ENCODE results near the gene KIF16B.

The KIF16B gene

DNA sequence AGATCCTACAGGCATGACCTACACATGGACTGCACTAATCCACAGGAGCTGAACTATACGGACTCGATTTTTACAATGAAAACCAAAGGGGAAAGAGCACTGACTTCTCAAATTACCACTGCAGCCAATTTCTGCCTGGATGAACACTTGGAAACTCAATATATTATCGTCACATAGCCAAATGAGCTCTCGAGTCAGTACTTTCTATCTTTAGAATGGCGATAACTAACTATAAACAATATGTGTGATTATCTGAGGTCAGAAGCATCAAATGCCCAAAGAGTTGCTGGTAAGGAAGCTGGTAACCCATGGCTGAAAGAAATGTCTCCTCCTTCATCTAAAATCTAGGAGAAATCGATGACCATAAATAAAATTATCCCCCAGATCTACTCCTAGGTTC is 86.7 kb downstream of the KIF16B start:
- H3K4me1 ChIP-seq, result no peaks in the 10 kb centered on the region
- no peak overlapping the region for H3K4me3 ChIP-seq
- no peaks in the 10 kb centered on the region for H3K36me3 ChIP-seq (replicated peaks)
- H3K27me3 ChIP-seq (ENCODE audit: low read depth), result no peaks in the 10 kb centered on the region
- in situ Hi-C loops (cut with MboI; ENCODE audit: low sequenced_read_pairs), result no loop called here
- DNase-seq (ENCODE audit: low spot score in 2 of 2), result no peak
- no peaks in the 10 kb centered on the region for H3K9me3 ChIP-seq

DNA sequence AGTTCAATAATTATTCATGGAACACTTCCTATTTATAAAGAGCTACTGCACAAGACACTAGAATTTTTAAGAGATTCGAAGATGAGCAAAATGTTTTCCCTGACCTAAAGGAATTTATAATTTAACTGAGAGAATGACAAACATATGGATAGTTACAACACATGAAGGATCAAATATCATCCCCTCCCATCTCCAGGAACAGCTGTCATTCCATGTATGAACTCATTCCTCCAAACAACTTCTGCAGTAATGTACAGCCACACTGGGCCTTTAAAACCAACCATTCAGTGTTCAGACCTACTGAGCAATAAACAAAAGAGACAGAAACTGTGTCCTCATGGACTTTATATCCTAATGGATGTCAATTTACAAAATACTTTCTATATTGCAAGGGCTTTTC is 87.8 kb downstream of the KIF16B start:
- in situ Hi-C loops (cut with MboI; ENCODE audit: low sequenced_read_pairs), result no loop called here

DNA sequence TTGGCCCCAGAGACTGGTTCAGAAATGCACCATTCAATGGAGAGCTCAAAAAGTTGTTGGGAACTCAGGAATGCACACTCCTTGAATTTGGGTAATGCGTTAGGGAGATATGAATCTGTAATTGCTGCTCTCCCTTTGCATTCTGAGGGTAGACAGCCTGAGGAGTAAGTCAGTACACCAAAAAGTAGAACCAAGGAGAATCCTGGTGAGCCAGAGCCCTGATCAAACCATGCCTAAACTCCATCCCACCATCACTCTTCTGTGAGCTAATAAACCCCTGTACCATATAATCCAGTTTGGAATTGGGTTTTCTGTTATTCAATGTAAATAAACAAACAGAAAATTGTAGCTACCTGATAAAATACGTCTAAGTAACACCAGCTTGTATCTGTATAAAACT is 90.2 kb downstream of the KIF16B start:
- no peaks in the 10 kb centered on the region for H3K36me3 ChIP-seq (replicated peaks)
- H3K4me3 ChIP-seq, result no peak overlapping the region
- no peaks in the 10 kb centered on the region for H3K27me3 ChIP-seq (ENCODE audit: low read depth)
- H3K9me3 ChIP-seq, result no peaks in the 10 kb centered on the region
- H3K4me1 ChIP-seq, result no peaks in the 10 kb centered on the region
- in situ Hi-C loops (cut with MboI; ENCODE audit: low sequenced_read_pairs), result no loop called here
- DNase-seq (ENCODE audit: low spot score in 2 of 2), result no peak

More for the DNA sequence above, 87.8 kb downstream of the KIF16B start:
- Histone ChIP-seq H3K9me3 (no peaks in the 10 kb centered on the region), H3K27me3 (ENCODE audit: low read depth) (no peaks in the 10 kb centered on the region), H3K4me1 (no peaks in the 10 kb centered on the region), H3K36me3 (replicated peaks) (no peaks in the 10 kb centered on the region), H3K4me3 (no peak overlapping the region)
- DNase-seq (ENCODE audit: low spot score in 2 of 2), result no peak

DNA sequence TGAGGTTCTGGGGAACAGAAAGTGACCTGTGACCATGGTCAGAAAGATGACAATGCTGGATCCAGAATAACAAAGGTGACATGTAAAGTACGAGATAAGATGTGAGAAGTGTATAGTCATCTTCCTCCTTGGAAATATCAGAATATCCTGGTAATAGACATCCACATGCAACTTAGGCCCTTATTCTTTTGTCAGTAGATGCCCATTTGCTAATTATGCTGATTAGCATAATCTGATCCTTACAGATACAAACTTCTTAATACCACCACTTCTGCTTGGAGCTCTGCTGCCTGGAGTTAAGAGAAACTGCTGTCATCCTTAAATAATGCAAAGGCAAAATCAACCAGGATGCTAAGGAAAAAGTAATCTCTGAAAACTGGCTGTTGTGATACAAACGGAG is 91.3 kb downstream of the KIF16B start:
- Histone ChIP-seq H3K36me3 (replicated peaks) (no peaks in the 10 kb centered on the region; the same call in 1 of the 2 replicates), H3K27me3 (ENCODE audit: low read depth) (no peaks in the 10 kb centered on the region), H3K4me1 (no peaks in the 10 kb centered on the region), H3K4me3 (no peak overlapping the region), H3K9me3 (no peaks in the 10 kb centered on the region)
- DNase-seq (ENCODE audit: low spot score in 2 of 2), result no peak
- in situ Hi-C loops (cut with MboI; ENCODE audit: low sequenced_read_pairs), result no loop called here

DNA sequence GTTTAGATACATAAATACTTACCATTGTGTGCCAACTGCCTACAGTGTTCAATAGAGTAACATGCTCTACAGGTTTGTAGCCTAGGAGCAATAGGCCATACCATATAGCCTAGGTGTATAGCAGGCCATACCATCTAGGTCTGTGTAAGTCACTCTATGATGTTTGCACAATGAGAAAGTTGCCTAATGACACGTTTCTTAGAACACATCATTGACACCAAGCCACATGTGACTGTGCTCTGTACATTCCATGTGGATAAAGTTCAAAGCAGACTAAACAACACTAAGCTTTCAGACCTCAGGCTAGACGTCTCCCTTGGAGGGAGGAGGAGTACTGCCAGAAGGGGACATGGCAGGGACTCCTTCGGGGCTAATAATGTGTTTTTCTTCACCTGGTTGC is 93.6 kb downstream of the KIF16B start:
- in situ Hi-C loops (cut with MboI; ENCODE audit: low sequenced_read_pairs), result no loop called here
- H3K36me3 ChIP-seq (replicated peaks), result no peaks in the 10 kb centered on the region; the same call in 1 of the 2 replicates
- no peaks in the 10 kb centered on the region for H3K27me3 ChIP-seq (ENCODE audit: low read depth)
- no peaks in the 10 kb centered on the region for H3K9me3 ChIP-seq
- H3K4me3 ChIP-seq, result no peak overlapping the region
- DNase-seq (ENCODE audit: low spot score in 2 of 2), result no peak
- peaks cover 5% of the 10 kb centered on the region for H3K4me1 ChIP-seq

DNA sequence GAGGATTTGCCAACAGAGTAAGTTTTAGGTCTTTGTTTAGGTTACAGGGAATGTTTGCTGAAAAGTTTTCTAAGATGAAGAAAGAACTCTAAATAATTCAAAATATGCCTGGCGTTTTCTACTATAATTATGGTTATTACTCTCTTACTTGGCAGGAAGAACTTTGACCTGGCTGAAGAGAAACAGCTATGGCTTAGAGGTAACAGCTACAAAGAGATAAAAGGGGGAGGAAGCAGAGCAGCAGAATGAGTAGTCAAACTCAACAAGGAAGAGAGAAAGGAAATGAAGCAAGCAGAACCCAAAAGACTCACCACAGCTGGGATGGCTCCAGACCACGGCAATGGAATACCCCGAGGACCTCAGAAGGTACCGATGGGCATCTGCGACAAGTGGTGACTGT is 95.6 kb downstream of the KIF16B start:
- in situ Hi-C loops (cut with MboI; ENCODE audit: low sequenced_read_pairs), result no loop called here

DNA sequence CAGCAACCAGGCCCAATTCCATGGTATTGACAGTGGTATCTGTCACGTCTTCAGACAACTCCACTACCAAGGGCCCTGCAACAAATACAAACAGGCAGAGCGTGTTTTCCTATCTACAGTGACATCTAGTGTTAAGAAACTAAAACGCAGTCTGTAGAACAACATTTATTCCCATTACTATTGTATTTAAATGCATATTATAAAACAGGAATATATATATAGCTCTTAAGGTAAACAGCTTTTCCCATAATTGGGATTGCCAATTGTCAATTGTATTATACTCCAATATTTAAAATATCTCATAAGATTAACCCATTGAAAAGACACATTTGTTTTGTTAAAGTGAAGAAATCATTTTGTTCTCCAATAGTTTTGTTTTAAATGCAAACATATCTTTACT is 97.2 kb downstream of the KIF16B start:
- in situ Hi-C loops (cut with MboI; ENCODE audit: low sequenced_read_pairs), result no loop called here
- H3K36me3 ChIP-seq (replicated peaks), result no peaks in the 10 kb centered on the region; the same call in 1 of the 2 replicates
- peak; percentile 16 to 50 for DNase-seq (ENCODE audit: low spot score in 2 of 2)
- no peaks in the 10 kb centered on the region for H3K9me3 ChIP-seq
- H3K27me3 ChIP-seq (ENCODE audit: low read depth), result no peaks in the 10 kb centered on the region
- peaks cover 5% of the 10 kb centered on the region for H3K4me1 ChIP-seq
- no peak overlapping the region for H3K4me3 ChIP-seq

More for the DNA sequence above, 95.6 kb downstream of the KIF16B start:
- no peaks in the 10 kb centered on the region; the same call in 1 of the 2 replicates for H3K36me3 ChIP-seq (replicated peaks)
- peaks cover 5% of the 10 kb centered on the region for H3K4me1 ChIP-seq
- H3K9me3 ChIP-seq, result no peaks in the 10 kb centered on the region
- no peak overlapping the region for H3K4me3 ChIP-seq
- H3K27me3 ChIP-seq (ENCODE audit: low read depth), result no peaks in the 10 kb centered on the region
- no peak for DNase-seq (ENCODE audit: low spot score in 2 of 2)

DNA sequence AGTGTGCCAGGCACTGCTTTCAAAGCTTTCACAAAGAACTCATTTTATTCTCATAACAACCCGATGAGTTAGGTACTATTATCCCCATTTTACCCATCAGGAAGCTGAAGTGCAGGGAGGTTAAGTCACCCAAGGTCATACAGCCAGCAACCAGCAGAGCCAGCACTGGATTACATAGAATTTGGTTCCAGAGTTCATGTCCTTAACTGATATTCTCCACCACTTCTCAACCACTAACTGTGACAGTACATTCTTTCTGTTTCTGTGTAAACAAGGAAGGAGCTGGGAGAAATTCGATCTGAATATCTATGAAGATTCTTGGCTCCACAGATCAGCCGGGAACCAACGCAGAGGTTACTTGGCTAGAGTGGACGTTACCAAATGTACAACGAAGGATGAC is 98.0 kb downstream of the KIF16B start:
- no peaks in the 10 kb centered on the region for H3K27me3 ChIP-seq (ENCODE audit: low read depth)
- in situ Hi-C loops (cut with MboI; ENCODE audit: low sequenced_read_pairs), result no loop called here
- DNase-seq (ENCODE audit: low spot score in 2 of 2), result no peak
- peaks cover 5% of the 10 kb centered on the region for H3K4me1 ChIP-seq
- H3K9me3 ChIP-seq, result no peaks in the 10 kb centered on the region
- no peaks in the 10 kb centered on the region; the same call in 1 of the 2 replicates for H3K36me3 ChIP-seq (replicated peaks)
- no peak overlapping the region for H3K4me3 ChIP-seq

DNA sequence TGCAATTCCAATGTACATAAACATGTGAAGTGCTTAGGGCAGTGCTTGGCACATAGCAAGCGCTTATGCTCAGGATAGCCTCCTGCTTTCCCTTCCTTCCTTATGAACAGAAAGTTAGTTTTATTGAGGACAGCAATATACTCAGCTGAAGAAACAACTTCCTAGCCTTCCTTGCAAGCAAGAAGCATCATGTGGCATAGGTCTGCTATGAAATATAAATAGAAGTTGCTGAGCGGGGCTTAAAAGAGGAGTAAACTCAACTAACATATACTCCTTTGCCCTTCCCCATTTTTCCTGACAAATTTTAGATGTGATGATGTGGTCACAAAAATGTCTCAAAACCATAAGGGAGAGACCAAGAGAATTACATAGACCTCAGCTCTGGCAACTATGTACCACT is 98.9 kb downstream of the KIF16B start:
- Histone ChIP-seq H3K9me3 (no peaks in the 10 kb centered on the region), H3K4me3 (no peak overlapping the region), H3K27me3 (ENCODE audit: low read depth) (no peaks in the 10 kb centered on the region), H3K36me3 (replicated peaks) (no peaks in the 10 kb centered on the region; the same call in 1 of the 2 replicates), H3K4me1 (peaks cover 5% of the 10 kb centered on the region)
- DNase-seq (ENCODE audit: low spot score in 2 of 2), result no peak
- in situ Hi-C loops (cut with MboI; ENCODE audit: low sequenced_read_pairs), result no loop called here

DNA sequence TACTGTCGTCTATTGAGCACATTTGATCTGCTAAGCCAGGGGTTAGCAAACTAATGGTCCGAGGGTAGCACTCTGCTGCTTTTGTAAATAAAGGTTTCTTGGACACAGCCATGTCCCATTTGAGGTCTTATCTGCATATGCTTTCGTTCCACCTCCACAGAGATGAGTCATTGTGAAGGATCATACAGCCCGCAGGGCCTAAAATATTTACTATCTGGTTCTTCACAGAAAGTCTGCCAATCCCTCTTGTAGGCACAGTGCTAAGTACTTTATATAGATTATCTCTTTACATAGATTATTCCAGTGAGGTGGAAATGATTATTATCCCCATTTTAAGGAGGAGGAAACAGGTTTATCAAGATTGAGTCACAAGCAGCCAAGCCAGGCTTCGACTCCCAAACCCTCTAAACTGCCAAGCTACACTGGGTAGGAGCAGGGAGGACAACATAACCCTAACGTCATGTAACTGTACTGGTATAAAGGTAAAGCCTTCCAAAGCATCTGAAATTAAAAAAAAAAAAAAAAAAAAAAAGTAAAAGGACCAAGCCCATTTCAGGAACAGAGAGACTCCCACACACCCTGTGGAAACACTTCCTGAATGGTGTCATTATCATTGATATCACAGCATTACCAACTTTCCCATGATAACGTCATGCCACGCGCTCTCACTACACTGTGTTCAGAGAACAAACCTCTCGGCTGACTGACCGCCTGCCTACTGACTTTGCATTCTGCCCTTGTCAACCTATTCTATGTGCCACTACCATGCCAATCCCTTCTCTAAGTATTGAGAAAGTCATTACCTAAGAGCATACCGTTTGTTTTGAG is 101.0 kb downstream of the KIF16B start:
- DNase-seq (ENCODE audit: low spot score in 2 of 2), result no peak
- H3K27me3 ChIP-seq (ENCODE audit: low read depth), result no peaks in the 10 kb centered on the region
- no peaks in the 10 kb centered on the region; the same call in 1 of the 2 replicates for H3K36me3 ChIP-seq (replicated peaks)
- in situ Hi-C loops (cut with MboI; ENCODE audit: low sequenced_read_pairs), result no loop called here
- no peak overlapping the region for H3K4me3 ChIP-seq
- no peaks in the 10 kb centered on the region for H3K9me3 ChIP-seq
- peaks cover 5% of the 10 kb centered on the region for H3K4me1 ChIP-seq

DNA sequence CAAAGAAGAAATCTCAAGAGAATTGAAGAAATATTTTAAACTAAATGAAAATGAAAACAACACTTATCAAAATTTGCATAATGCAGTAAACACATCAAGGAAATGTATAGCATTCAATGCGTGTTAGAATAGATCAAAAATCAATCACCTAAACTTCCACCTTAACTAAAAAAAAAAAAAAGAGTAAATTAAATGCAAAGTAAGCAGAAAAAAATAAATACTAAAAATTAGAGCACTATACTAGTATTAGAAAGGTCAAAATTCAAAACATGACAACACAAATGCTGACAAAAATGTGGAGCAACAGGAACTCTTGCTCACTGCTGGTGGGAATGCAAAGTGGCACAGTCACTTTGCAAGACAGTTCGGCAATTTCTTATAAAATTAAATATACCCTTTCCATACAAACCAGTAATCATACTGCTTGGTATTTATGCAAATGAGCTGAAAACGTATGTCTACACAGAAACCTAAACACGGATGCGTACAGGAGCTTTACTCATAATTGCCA is 103.8 kb downstream of the KIF16B start:
- Histone ChIP-seq H3K4me3 (no peak overlapping the region), H3K27me3 (ENCODE audit: low read depth) (no peaks in the 10 kb centered on the region), H3K4me1 (no peaks in the 10 kb centered on the region), H3K9me3 (no peaks in the 10 kb centered on the region), H3K36me3 (replicated peaks) (no peaks in the 10 kb centered on the region)
- DNase-seq (ENCODE audit: low spot score in 2 of 2), result no peak
- in situ Hi-C loops (cut with MboI; ENCODE audit: low sequenced_read_pairs), result no loop called here

DNA sequence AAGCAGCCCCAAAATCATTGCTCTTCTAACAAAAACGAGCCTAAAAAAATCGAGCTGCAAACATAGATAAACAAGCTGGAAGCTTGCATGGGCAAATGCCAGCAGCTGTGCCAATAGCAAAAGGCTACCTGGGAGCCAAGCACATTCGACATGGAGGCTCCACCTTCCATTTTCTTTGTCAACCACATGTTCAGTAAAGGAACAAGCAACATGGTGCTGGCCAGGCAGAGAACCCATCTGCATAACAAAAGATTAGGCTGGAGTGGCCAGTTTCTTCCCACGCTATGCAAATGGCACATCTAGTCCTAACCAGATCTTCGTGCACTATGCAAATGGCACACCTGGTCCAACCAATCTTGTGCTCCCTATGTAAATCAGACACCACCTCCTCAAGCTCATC is 110.5 kb downstream of the KIF16B start:
- Histone ChIP-seq H3K27me3 (ENCODE audit: low read depth) (no peaks in the 10 kb centered on the region), H3K4me1 (no peaks in the 10 kb centered on the region; the same call in 1 of the 2 replicates), H3K4me3 (no peak overlapping the region), H3K36me3 (replicated peaks) (no peaks in the 10 kb centered on the region; the same call in 1 of the 2 replicates), H3K9me3 (no peaks in the 10 kb centered on the region)
- peak; percentile 11 to 14 for DNase-seq (ENCODE audit: low spot score in 2 of 2)
- in situ Hi-C loops (cut with MboI; ENCODE audit: low sequenced_read_pairs), result no loop called here

DNA sequence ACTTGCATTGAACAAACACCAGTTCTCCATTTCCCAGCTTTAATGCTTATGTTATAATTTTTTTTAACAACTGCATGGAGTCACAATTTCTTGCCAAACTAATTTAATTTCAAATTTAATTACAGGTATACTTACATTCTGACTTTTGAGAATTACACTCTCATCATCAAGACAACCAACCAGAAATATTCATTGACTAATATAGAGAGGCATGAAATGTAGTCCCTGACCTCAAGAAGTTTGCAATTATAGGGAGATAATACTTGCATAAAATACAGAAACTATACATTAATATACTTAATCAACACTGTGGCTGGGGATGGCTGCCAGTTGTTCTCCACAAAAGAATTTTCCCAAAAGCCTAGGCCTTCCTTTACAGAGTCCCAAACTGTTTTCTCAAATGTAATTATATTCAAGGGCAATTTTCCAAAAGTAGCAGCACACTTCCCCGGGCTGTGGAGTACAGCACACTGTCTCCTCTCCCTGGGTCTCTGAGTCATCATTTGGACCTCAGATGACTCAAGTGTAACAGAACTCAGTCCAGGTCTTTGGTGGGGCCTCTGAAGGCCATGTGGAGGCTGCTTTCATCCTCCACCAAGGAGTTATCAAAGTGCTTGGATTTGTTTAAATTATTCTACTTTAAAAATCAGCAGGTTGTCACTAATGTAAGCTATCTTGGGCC is 114.1 kb downstream of the KIF16B start:
- Histone ChIP-seq H3K4me1 (no peaks in the 10 kb centered on the region; the same call in 1 of the 2 replicates), H3K36me3 (replicated peaks) (no peaks in the 10 kb centered on the region; the same call in 1 of the 2 replicates), H3K4me3 (no peak overlapping the region), H3K9me3 (no peaks in the 10 kb centered on the region), H3K27me3 (ENCODE audit: low read depth) (no peaks in the 10 kb centered on the region)
- DNase-seq (ENCODE audit: low spot score in 2 of 2), result no peak
- in situ Hi-C loops (cut with MboI; ENCODE audit: low sequenced_read_pairs), result no loop called here

DNA sequence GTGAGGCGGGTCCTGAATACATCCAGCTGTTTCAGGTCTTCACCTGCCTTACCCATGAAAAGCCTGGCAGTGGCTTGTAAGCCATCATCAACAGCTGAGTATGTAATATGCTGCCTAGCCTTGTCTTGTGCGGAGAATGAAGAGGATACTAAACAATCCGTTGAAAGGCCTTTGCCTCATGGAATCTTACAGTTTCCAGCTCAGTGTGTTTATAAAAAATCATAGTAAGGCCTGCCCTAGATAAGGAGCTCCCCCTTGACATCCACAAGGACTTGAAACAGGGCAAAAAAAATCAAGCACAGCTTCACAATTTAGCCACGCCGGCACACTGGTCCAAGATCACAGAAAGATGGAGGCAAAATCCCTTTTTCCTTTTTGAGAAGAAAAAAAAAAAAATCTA is 115.7 kb downstream of the KIF16B start:
- in situ Hi-C loops (cut with MboI; ENCODE audit: low sequenced_read_pairs), result no loop called here
- Histone ChIP-seq H3K27me3 (ENCODE audit: low read depth) (no peaks in the 10 kb centered on the region), H3K9me3 (no peaks in the 10 kb centered on the region), H3K4me1 (no peaks in the 10 kb centered on the region; the same call in 1 of the 2 replicates), H3K4me3 (no peak overlapping the region), H3K36me3 (replicated peaks) (no peaks in the 10 kb centered on the region)
- DNase-seq (ENCODE audit: low spot score in 2 of 2), result no peak

All from HAP-1 (cell line).